ENCODE data around the gene SLK.

SLK gene

DNA sequence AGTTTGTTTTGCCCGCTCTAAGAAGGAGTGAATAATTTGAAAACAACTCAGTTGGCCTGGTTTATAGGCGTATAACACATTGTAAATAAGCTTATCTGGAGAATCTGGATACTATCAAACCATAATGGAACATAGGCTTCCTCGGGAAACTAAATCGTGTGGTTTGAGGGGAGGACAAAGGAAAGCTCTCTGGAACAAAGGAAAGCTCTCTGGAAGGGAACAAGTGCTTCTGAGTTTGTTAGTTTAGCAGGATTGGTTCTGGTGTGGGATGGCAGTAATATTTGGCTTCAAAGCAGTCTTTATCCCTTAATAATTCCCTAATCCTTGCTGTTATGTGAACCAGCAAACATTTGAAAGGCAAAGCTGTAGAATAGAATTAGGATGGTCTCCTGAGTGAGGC, 15.0 kb upstream of the SLK start:
- no peak for DNase-seq (ENCODE audit: low read depth)
- no peak overlapping the region for H3K4me3 ChIP-seq (ENCODE audit: low read length)
- TF ChIP-seq, protein P1, sequence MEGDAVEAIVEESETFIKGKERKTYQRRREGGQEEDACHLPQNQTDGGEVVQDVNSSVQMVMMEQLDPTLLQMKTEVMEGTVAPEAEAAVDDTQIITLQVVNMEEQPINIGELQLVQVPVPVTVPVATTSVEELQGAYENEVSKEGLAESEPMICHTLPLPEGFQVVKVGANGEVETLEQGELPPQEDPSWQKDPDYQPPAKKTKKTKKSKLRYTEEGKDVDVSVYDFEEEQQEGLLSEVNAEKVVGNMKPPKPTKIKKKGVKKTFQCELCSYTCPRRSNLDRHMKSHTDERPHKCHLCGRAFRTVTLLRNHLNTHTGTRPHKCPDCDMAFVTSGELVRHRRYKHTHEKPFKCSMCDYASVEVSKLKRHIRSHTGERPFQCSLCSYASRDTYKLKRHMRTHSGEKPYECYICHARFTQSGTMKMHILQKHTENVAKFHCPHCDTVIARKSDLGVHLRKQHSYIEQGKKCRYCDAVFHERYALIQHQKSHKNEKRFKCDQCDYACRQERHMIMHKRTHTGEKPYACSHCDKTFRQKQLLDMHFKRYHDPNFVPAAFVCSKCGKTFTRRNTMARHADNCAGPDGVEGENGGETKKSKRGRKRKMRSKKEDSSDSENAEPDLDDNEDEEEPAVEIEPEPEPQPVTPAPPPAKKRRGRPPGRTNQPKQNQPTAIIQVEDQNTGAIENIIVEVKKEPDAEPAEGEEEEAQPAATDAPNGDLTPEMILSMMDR (IDR thresholded peaks at IDR 0.05; ENCODE audit: insufficient read depth, low read depth, low read length, missing control alignments), result no peak

DNA sequence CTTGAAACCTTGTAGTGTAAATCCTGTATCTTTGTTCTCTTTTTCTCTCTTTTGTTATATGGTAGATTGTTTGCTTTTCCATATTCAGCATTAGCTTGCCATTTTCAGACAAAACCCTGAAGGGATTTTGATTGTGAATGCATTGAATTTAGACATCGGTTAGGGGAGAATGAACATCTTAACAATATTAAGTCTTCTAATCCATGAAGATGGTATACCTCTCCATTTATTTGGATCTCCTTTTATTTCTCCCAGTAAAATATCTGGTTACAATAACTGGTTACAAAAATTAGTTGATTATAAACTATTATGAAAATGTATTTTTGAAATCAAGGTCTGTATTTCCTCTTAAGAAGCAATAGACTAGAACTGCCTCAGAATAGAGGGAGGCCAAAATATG, 12.4 kb upstream of the SLK start:
- H3K4me3 ChIP-seq (ENCODE audit: low read length), result no peak overlapping the region
- DNase-seq (ENCODE audit: low read depth), result no peak
- TF ChIP-seq, protein P1 (IDR thresholded peaks at IDR 0.05; ENCODE audit: insufficient read depth, low read depth, low read length, missing control alignments), result no peak

DNA sequence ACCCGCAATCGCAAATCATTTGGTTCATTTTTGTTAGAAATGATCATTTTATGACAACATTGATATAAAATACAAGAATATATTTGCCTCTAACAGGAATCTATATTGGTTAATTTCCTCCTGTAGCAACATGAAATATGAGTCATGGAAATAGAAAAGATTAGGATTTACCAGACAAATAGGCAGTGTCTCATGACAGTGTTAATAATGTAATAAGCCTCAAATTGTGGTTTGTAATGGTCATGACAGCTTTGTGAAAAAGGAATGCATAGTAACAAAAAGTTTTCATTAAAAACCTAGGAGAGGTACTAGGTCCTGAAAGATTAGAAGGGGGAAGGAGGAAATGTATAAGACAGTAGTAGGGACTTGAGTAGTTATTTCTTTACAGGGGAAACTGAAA, 7.9 kb upstream of the SLK start:
- peak; percentile 79 for DNase-seq (ENCODE audit: low read depth)
- no peak overlapping the region for H3K4me3 ChIP-seq (ENCODE audit: low read length)
- TF ChIP-seq, protein P1 (IDR thresholded peaks at IDR 0.05; ENCODE audit: insufficient read depth, low read depth, low read length, missing control alignments), result no peak

DNA sequence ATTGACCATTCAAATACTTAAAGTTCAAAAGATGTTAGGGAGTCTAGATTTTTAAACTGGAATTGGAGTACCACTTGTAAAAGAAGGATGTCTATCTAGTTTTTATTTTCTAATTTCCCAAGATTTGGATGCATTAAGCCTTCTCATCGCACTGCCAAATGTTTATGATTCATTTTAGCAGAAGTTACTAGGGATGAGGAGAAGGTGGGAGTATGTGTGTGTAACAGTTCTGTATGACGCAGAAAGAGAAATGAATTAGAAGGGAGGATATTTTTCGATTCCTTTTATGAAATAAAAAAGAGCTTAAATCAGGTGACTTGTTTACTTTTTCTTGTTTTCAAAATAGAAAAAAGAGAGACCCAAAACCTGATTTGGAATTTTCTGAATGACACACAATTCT, 6.8 kb upstream of the SLK start:
- no peak for DNase-seq (ENCODE audit: low read depth)
- H3K4me3 ChIP-seq (ENCODE audit: low read length), result no peak overlapping the region
- TF ChIP-seq, protein P1 (IDR thresholded peaks at IDR 0.05; ENCODE audit: insufficient read depth, low read depth, low read length, missing control alignments), result no peak

DNA sequence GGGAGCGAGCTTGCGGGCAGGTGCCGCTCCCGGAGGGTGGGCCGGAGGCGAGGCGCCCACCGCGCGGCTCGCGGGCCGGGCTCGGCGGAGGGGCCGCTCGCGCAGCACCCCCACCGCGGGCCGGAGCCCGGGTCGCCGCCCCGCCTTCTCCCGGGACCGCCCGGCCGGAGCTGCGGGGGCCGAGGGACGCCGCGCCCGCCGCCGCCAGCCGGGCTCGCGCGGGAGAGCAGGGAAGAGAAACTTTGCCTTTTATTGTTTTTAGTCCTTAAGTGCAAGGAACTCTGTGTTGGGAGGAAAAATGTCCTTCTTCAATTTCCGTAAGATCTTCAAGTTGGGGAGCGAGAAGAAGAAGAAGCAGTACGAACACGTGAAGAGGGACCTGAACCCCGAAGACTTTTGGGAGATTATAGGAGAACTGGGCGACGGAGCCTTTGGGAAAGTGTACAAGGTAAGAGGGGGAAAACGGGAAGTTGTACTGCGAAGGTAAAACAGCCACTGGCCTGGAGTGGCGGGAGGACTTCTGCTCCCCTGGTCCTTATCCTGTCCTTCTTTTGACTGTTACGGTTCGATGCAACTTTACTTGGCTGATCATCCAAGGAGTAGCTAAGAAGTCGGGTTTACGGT, 620 bp downstream of the SLK start:
- TF ChIP-seq, protein P1 (IDR thresholded peaks at IDR 0.05; ENCODE audit: insufficient read depth, low read depth, low read length, missing control alignments), result no peak
- peak overlapping the region; percentile 67 for H3K4me3 ChIP-seq (ENCODE audit: low read length)
- no peak for DNase-seq (ENCODE audit: low read depth)

- TF ChIP-seq, protein P1 (IDR thresholded peaks at IDR 0.05; ENCODE audit: insufficient read depth, low read depth, low read length, missing control alignments), result no peak
- no peak for DNase-seq (ENCODE audit: low read depth)
- peak overlapping the region; percentile 67 for H3K4me3 ChIP-seq (ENCODE audit: low read length)
Observed at GRCh38 chr10:103968441-103969391, 1.8 kb downstream of the SLK start.

Data from epithelial cell of esophagus (primary cell).